ENCODE data around the gene TGIF2.

- no peak for TF ChIP-seq CTCF (IDR thresholded peaks at IDR 0.05)
- TF ChIP-seq POLR2AphosphoS5 (IDR thresholded peaks at IDR 0.05) = no peak
These were observed 47.5 kb downstream of the TGIF2 start for GRCh38 chr20:36620917-36621316.

Data from upper lobe of left lung (tissue), 4 donors.